GM12892 (cell line): ENCODE data around the gene NSMCE1.
"Not testable (repeated sequence)": the region's sequence is repeated elsewhere in the genome, so short reads cannot be mapped to it uniquely, and the experiment has no call there.

Experiments
- DNase-seq: peaks from one replicate; pipeline ENCODE4 v3.0.0; 2011; ENCODE audit not compliant: insufficient read length
- FAIRE-seq: peaks from 2 replicates; lab custom pipeline; 2011; peaks lifted over from hg19 to GRCh38; lab: Jason Lieb, UNC
- POLR2A ChIP-seq: IDR thresholded peaks from 2 replicates; pipeline ENCODE4 v1.6.1; 2011; ENCODE audit warnings: low read depth, low read length, control low read depth
- POLR2AphosphoS5 ChIP-seq: IDR thresholded peaks from 2 replicates; pipeline ENCODE4 v1.6.1; 2011; ENCODE audit warnings: low read depth, low read length, control low read depth
- TAF1 ChIP-seq: IDR thresholded peaks from 2 replicates; pipeline ENCODE4 v1.6.1; 2011; ENCODE audit warnings: low read depth, mild to moderate bottlenecking, control low read depth, low read length, borderline replicate concordance

NSMCE1 gene

GRCh38 chr16:27301236-27301861 lies 32.8 kb upstream of the NSMCE1 start:
- TF ChIP-seq POLR2A (no peak), POLR2AphosphoS5 (no peak), TAF1 (no peak)
- DNase-seq, result no peak
- no peak for FAIRE-seq

DNA sequence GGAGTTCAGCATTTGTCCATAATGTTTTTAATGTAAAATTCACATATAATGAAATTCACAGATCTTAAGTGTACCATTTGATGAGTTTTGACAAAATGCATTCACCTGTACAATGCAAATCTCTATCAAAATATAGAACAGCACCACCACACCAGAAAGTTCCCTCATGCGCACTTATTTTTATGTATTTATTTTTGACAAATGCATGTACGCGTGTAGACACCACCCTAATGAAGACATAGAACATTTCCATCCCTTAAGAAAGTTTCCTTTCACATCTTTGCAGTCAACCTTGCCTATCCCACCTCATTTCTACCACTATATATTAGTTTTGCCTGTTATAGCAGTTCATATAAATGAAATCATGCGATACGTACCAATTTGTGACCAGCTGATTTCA lies 29.6 kb upstream of the NSMCE1 start:
- FAIRE-seq (no peak), DNase-seq (no peak)
- TF ChIP-seq POLR2A (no peak), POLR2AphosphoS5 (no peak), TAF1 (no peak)

DNA sequence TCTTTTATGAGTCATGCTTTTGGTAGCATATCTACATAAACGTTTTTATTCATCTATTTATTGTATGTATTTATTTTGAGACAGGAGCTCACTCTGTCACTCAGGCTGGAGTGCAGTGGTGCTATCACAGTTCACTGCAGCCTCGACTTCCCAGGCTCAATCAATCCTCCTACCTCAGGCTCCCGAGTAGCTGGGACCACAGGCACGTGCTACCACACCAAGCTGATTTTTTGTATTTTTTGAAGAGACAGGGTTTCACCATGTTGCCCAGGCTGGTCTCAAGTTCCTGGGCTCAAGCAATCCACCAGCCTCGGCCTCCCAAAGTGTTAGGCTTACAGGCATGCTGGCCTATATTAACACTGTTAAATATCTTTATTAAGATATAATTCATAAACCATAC lies 24.8 kb upstream of the NSMCE1 start:
- no peak for FAIRE-seq
- TF ChIP-seq POLR2A (no peak), TAF1 (no peak), POLR2AphosphoS5 (no peak)
- DNase-seq, result no peak

- DNase-seq, result no peak
- TF ChIP-seq POLR2AphosphoS5 (no peak), POLR2A (no peak), TAF1 (no peak)
- no peak for FAIRE-seq
These were observed 23.2 kb upstream of the NSMCE1 start for GRCh38 chr16:27291722-27292240.

DNA sequence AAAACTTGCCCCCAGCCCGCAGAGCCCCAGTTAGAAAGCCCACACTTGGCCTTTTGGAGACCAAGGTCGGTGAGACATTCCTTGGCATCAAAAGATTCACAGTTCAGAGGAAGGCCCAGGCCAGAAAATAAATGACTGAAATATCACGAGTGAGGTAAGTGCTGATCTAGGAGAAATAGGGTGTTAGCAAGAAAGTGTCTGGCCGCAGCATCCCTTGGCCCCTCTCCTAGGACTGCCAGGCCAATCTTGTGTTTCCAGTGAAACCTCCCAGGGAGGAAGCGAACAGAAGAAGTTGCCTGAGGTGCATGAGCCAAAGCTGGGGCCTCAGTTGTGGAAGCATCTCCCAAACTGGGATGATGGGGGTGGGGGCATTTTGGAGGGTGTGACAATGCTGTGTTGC lies 22.5 kb upstream of the NSMCE1 start:
- DNase-seq, result no peak
- FAIRE-seq, result no peak
- TF ChIP-seq POLR2A (no peak), POLR2AphosphoS5 (no peak), TAF1 (no peak)

- no peak for FAIRE-seq
- TF ChIP-seq POLR2AphosphoS5 (no peak), TAF1 (no peak), POLR2A (no peak)
- no peak for DNase-seq
These were observed 22.0 kb upstream of the NSMCE1 start for GRCh38 chr16:27290562-27290961.

- DNase-seq, result no peak
- FAIRE-seq, result no peak
- TF ChIP-seq POLR2A (no peak), POLR2AphosphoS5 (no peak), TAF1 (no peak)
These were observed 21.1 kb upstream of the NSMCE1 start for GRCh38 chr16:27289669-27290068.

- DNase-seq, FAIRE-seq: not testable (repeated sequence)
These were observed 19.7 kb upstream of the NSMCE1 start for GRCh38 chr16:27288313-27288712.

- FAIRE-seq, result no peak
These were observed 19.3 kb upstream of the NSMCE1 start for GRCh38 chr16:27287887-27288286.

DNA sequence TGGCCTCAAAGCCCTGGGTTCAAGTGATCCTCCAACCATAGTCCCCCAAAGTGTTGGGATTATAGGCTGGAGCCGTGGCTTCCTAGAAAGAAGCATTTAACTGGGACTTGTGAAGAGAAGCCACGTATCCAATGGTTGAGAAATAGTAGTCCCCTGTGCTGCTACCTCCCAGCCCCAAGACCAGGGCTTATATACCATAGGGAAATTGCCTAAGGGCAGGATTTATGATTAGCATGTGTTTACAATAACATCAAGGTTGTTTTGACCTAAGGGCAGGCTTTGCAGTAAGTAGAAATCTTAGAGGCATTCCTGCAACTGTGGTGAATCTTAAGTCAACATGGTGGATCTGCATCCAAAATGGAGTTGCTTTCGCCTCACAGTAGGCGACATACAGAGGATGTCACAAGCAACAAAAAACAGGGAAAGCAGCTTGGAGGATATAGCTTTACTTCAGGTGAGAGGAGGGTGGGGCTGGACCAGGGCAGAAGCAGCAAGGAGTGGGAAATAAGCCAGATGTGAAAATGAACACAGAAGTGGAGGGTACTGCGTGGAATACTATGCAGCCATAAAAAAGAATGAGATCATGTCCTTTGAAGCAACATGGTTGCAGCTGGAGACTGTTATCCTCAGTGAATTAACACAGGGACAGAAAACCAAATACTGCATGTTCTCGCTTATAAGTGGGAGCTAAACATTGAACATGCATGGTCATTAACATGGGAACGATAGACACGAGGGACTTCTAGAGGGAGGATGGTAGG lies 18.7 kb upstream of the NSMCE1 start:
- DNase-seq, result no peak
- FAIRE-seq, result no peak
- TF ChIP-seq POLR2A, result no peak
- no peak for TF ChIP-seq POLR2AphosphoS5
- no peak for TF ChIP-seq TAF1

More at GRCh38 chr16:27287887-27288286, 19.3 kb upstream of the NSMCE1 start:
- TF ChIP-seq POLR2AphosphoS5, result no peak
- TF ChIP-seq TAF1, result no peak
- no peak for TF ChIP-seq POLR2A
- no peak for DNase-seq

DNA sequence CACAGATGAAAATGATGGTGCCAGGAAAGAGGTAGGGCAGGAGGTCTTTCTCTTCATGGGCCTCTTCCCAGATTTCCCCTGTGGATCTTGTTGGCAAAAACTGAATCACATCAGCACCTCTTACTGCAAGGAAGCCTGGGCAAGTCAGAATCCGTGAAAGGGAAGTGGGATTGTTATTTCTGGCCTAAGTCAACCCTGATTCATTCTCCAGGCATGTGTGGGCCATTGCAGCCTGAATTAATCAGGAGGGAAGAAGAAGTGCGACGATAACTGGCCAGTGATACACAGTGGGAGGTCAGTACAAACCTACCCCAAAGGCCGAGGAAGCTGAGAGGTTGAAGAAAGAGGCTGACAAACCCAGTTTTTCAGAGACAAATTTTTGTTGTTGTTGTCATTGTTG lies 17.9 kb upstream of the NSMCE1 start:
- TF ChIP-seq POLR2AphosphoS5 (no peak), POLR2A (no peak), TAF1 (no peak)
- no peak for DNase-seq
- no peak for FAIRE-seq

GRCh38 chr16:27285676-27286196 lies 17.2 kb upstream of the NSMCE1 start:
- FAIRE-seq, result no peak
- TF ChIP-seq TAF1 (no peak), POLR2AphosphoS5 (no peak), POLR2A (no peak)
- no peak for DNase-seq
